DMS79 treated with DMSO at 0.1 percent for 48 hours (cell line): ENCODE results near the gene FOXA3.
"Not testable (repeated sequence)": the region's sequence is repeated elsewhere in the genome, so short reads cannot be mapped to it uniquely, and the experiment has no call there.

Experiments
- DNase-seq: peaks from one replicate; lab custom pipeline; 2025; lab: John Stamatoyannopoulos, UW

Gene FOXA3

DNA sequence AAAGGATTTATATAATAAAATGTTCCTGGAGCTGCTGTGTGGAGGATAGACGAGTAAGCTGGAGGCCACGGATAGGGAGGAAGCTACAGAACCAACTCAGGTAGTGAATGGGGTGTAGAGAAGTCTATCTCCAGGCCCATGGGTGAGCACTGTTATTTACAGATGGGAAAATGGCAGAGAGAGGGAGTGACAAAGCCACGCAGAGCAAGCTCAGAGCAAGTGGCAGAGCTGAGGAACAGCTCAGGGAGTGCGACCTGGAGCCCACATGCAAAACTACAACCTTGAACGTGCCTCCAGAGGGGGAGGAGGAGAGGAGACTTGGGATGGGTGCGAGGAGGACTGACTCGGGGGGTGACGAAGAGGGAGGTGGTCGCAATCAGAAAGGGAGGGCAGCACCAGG, 35.6 kb upstream of the FOXA3 start:
- no peak for DNase-seq

GRCh38 chr19:45828945-45829344, 35.2 kb upstream of the FOXA3 start:
- DNase-seq = no peak

GRCh38 chr19:45834970-45835369, 29.2 kb upstream of the FOXA3 start:
- no peak for DNase-seq

GRCh38 chr19:45842198-45842597, 21.9 kb upstream of the FOXA3 start:
- no peak for DNase-seq

GRCh38 chr19:45847663-45848062, 16.5 kb upstream of the FOXA3 start:
- DNase-seq = no peak

DNA sequence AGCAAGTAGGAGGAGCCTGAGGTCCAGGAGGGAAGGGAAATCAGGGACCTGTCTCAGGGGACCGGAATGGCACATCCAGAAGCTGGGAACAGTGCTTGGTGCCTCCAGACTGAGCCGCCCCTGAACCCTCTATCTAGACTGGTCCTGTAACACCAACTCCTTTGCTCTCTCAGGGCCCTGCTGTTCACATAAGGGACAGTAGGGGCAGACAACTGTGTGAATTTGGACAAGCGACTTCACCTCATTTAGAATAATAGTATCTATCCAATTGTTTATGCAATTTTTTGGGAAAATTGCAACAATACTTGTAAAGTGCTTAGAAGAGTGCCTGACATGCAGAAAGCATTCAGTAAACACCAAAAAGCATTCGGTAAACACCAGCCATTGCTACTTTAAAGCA, 15.2 kb upstream of the FOXA3 start:
- DNase-seq = no peak

DNA sequence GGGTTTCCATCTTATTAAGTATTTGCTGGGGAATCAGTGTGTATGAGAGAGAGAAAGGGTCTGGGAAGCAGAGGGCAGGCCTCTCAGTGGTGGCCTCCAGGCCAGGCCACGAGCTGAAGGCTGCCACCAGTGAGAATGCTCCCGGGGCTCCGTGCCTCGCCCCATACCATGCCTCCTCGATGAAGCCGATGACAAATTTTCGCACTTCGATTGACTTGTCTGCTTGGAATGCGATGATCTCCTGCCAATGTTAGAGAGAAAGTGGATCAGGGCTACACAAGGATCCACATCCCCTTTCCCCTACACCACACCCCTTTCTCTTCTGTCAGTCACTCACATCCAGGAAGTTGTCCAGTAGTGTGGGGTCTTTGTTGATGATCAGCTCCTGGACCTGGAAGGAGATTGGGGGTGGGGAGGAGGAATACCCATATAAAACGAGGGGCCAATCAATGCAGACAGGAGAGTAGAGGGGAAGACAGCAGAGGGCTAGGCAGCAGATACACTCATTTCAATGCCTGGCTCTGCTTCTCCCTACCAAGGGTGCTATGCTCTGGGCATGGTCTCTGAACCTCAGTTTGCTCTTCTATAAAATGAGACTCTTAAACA, 11.9 kb upstream of the FOXA3 start:
- DNase-seq = no peak

DNA sequence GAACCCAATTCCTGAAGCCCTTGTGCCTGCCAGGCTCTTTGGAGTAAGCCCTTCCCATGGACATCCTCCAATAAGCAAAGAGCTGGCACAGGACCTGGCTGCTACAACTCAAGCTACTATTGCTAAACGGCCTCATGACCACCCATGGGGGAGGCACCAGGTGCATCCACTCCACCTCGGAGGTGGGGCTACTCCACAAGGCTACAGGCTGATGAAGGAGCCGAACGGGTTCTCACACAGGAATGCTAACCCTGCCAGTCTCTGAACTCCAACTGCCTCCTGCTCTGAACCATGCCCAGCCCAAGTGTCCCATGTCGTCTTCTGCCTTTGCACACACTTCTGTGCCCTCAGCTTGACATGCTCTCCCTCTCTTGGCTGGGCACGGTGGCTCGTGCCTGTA, 11.1 kb upstream of the FOXA3 start:
- peak; percentile 94 for DNase-seq

GRCh38 chr19:45854167-45854778, 9.9 kb upstream of the FOXA3 start:
- no peak for DNase-seq

- DNase-seq = no peak
Observed at GRCh38 chr19:45860359-45861259, 3.5 kb upstream of the FOXA3 start.

- DNase-seq = no peak
Observed at GRCh38 chr19:45862271-45862563, 1.9 kb upstream of the FOXA3 start.

DNA sequence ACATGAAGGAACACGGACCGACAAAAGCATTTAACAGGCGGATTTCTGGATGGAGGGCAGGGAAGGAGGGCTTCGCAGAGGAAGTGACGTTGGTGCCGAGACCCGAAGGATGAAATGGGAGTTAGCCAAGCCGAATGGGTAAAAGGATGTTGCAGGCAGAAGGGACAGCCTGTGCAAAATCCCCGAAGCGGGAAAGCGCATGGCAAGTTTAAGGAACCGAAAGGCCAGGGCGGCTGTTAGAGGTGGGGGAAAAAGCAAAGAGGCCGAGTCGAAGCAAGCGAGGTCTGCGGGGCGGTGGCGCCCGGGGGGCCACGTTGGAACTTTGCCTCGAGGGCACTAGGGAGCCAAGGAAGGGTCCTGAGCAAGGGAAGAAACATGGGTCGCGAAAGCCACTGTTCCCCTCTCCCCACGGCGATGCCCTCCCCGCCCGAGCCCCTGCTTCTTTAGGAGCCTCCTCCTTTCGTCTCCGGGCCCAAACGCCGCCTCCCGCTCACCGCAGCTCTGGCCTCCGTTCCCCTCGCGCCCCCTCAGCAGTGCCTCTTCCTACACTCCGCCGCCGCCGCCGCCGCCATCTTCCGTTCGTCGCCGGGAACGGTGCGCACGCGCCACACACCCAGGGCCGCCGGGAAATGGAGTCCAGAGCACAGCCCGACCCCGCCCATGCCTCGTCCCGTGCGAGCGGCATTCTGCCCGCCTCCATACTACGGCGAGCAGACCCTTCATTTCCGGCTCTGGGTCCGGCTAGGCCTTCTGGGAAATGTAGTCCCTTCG, 1.4 kb upstream of the FOXA3 start, which contains the start of gene SYMPK:
TSS of gene SYMPK (minus strand) at position 584 of the 771 bp plus-strand sequence. CDS start 8,652 bp downstream, outside the sequence.
- peak; percentile 97 for DNase-seq

GRCh38 chr19:45863335-45863839, 739 bp upstream of the FOXA3 start:
- DNase-seq = no peak

GRCh38 chr19:45864629-45865082, 530 bp downstream of the FOXA3 start:
- DNase-seq = no peak

DNA sequence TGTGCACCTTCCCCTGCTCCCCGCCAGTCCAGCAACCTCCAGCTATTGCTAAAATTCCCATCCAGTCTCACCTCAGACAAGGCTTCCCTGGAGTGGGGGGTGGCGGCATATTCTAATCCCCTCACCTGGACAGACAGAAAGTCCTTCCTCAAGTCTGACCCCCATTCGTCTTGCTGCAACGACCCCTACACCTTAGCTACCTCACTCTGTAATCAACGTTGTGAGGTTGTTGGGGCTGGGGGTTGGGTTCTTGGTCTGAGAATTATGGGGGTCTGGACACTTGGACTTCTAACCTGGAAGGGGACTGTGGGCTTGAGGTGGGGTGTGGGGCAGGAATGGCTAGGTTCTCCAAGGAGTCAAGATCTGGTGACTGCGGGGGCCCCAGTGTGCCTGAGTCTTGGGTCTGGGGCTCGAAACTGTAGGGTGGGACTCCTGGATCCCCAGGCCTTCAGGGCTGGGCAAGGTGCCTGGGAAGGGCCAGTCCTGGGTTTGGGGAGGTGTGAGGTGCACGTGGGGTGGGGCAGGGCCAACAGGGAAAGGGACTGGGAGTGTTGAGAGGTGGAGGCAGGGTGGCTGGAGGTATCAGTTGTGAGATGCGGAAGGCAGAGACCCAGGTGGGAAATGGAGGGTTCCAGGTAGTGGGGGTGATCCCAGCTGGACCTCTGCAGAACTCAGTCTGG, 1.3 kb downstream of the FOXA3 start:
- no peak for DNase-seq

- DNase-seq = no peak
Observed at GRCh38 chr19:45866400-45867176, 2.5 kb downstream of the FOXA3 start.

DNA sequence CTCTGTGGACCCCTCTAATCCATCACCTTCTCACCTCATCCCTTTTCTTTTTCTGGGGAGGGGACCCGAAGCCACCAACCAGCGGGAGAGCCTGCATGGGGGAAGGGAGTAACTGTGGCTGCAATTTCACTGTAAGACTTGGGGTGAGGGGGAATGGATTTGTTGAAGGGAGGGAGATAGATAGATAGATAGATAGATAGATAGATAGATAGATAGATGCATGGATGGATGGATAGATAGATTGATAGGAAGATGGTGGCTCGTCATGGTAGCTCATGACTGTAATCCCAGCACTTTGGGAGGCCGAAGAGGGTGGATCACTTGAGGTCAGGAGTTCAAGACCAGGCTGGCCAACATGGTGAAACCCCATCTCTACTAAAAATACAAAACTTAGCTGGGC, 3.1 kb downstream of the FOXA3 start:
- DNase-seq = not testable (repeated sequence)

GRCh38 chr19:45870798-45871197, 6.7 kb downstream of the FOXA3 start:
- no peak for DNase-seq

- no peak for DNase-seq
Observed at GRCh38 chr19:45872095-45872919, 8.2 kb downstream of the FOXA3 start.
